HepG2 (cell line): Measurements from ENCODE around the gene TOPORS. TPM values are rescaled to one million over a fixed set of nuclear protein-coding genes. Genes with fewer than 3 reads are reported as not detected.

Source experiments
- ATAD3A ChIP-seq: sonication (generic); formaldehyde crosslinking; IDR thresholded peaks from 2 replicates; pipeline ENCODE4 v1.4.0; 2020; ENCODE audit warnings: missing genetic modification reagents
- BCL6 ChIP-seq: IDR thresholded peaks from 2 replicates; pipeline ENCODE4 v1.6.1; 2016; ENCODE audit warnings: missing genetic modification reagents, missing compliant biosample characterization
- DNMT3B ChIP-seq: conservative IDR thresholded peaks from 2 replicates; pipeline ENCODE4 v1.6.1; 2016; ENCODE audit warnings: missing biosample characterization, control low read depth
- HIVEP1 ChIP-seq: sonication (generic); formaldehyde crosslinking; IDR thresholded peaks from 2 replicates; pipeline ENCODE4 v1.4.0; 2020; ENCODE audit warnings: mild to moderate bottlenecking, missing genetic modification reagents
- MAFG ChIP-seq: sonication (generic); formaldehyde crosslinking; IDR thresholded peaks from 2 replicates; pipeline ENCODE4 v1.5.1; 2020; ENCODE audit warnings: mild to moderate bottlenecking, missing genetic modification reagents
- MAZ ChIP-seq, 2 experiments: sonication (generic) in 1 of 2; formaldehyde crosslinking in 1 of 2; IDR thresholded peaks; 2 replicates each; pipeline versions ENCODE4 v1.5.0 to v1.6.1; 2012 to 2020; ENCODE audit warnings: low read depth in 2 of 2, mild to moderate bottlenecking in 2 of 2, borderline replicate concordance in 1 of 2, improper control_type of control experiment in 1 of 2, low read length in 1 of 2, missing genetic modification reagents in 1 of 2, moderate library complexity in 1 of 2
- MTF1 ChIP-seq: sonication (generic); formaldehyde crosslinking; IDR thresholded peaks from 2 replicates; pipeline ENCODE4 v1.5.0; 2020; ENCODE audit warnings: missing genetic modification reagents
- RAD21 ChIP-seq: fragments of 450-650 bp; formaldehyde crosslinking; IDR thresholded peaks from 2 replicates; pipeline ENCODE4 v1.5.0; 2020; ENCODE audit warnings: mild to moderate bottlenecking
- REL ChIP-seq: sonication (generic); formaldehyde crosslinking; conservative IDR thresholded peaks from 2 replicates; pipeline ENCODE4 v1.8.0; 2022; ENCODE audit warnings: mild to moderate bottlenecking, missing genetic modification reagents, moderate library complexity
- RORA ChIP-seq: sonication (generic); formaldehyde crosslinking; IDR thresholded peaks from 2 replicates; pipeline ENCODE4 v1.5.0; 2020; ENCODE audit warnings: mild to moderate bottlenecking, missing genetic modification reagents, moderate library complexity
- YEATS4 ChIP-seq: sonication (generic); formaldehyde crosslinking; IDR thresholded peaks from 2 replicates; pipeline ENCODE4 v1.4.0; 2020; ENCODE audit warnings: missing genetic modification reagents, borderline replicate concordance
- ZNF234 ChIP-seq: sonication (generic); formaldehyde crosslinking; conservative IDR thresholded peaks from 2 replicates; pipeline ENCODE4 v1.5.1; 2020; ENCODE audit warnings: mild to moderate bottlenecking, missing genetic modification reagents
- ZNF383 ChIP-seq: sonication (generic); formaldehyde crosslinking; IDR thresholded peaks from 2 replicates; pipeline ENCODE4 v1.4.0; 2020; ENCODE audit warnings: missing genetic modification reagents, mild to moderate bottlenecking, borderline replicate concordance
- ZNF44 ChIP-seq: sonication (generic); formaldehyde crosslinking; IDR thresholded peaks from 2 replicates; pipeline ENCODE4 v1.5.1; 2020; ENCODE audit warnings: mild to moderate bottlenecking, missing genetic modification reagents
- ZNF879 ChIP-seq: sonication (generic); formaldehyde crosslinking; IDR thresholded peaks from 2 replicates; pipeline ENCODE4 v1.8.1; 2023; ENCODE audit warnings: missing genetic modification reagents
- ZSCAN12 ChIP-seq: sonication (generic); formaldehyde crosslinking; IDR thresholded peaks from 2 replicates; pipeline ENCODE4 v1.9.0; 2021; ENCODE audit warnings: mild to moderate bottlenecking, missing genetic modification reagents
- ZSCAN21 ChIP-seq: sonication (generic); formaldehyde crosslinking; IDR thresholded peaks from 2 replicates; pipeline ENCODE4 v1.8.0; 2022; ENCODE audit warnings: mild to moderate bottlenecking, missing genetic modification reagents, moderate library complexity, borderline replicate concordance
- polyA plus RNA-seq, 8 experiments: library from polyadenylated mRNA; depleted of rRNA in 3 of 8; stranded (reverse) in 7 of 8; unstranded in 1 of 8; fragments of >200 nt; fragmentation: Illumina TruSeq in 4 of 8; extraction: Trizol in 4 of 8; gene quantifications; 2 replicates each; pipeline versions ENCODE4 v1.2.1 to v1.2.3, GENCODE V29; 2011 to 2016; ENCODE audit warnings: low read depth in 4 of 8, missing spikeins in 1 of 8, mixed read lengths in 1 of 8; ENCODE audit not compliant: insufficient read depth in 1 of 8
- total RNA-seq, 5 experiments: library from RNA; depleted of rRNA; stranded (reverse); fragments of >200 nt; fragmentation: Illumina TruSeq; extraction: Trizol; gene quantifications; 2 replicates each; pipeline ENCODE4 v1.2.3, GENCODE V29; 2016; ENCODE audit warnings: low read depth in 1 of 5
- TF ChIP-seq, protein P1 (sequence below): IDR thresholded peaks from 2 replicates; pipeline ENCODE4 v1.6.1; 2016; ENCODE audit warnings: low read depth, control low read depth
- TF ChIP-seq, protein P2 (sequence below): sonication (generic); formaldehyde crosslinking; IDR thresholded peaks from 2 replicates; pipeline ENCODE4 v1.4.0; 2020; ENCODE audit warnings: missing genetic modification reagents, low read depth, mild to moderate bottlenecking, borderline replicate concordance
- TF ChIP-seq, protein P3 (sequence below): IDR thresholded peaks from 2 replicates; pipeline ENCODE4 v1.6.1; 2012; ENCODE audit warnings: low read depth, low read length, improper control_type of control experiment
- TF ChIP-seq, protein P4 (sequence below): sonication (generic); formaldehyde crosslinking; IDR thresholded peaks from 2 replicates; pipeline ENCODE4 v1.5.0; 2020; ENCODE audit warnings: missing genetic modification reagents, mild to moderate bottlenecking, borderline replicate concordance
- TF ChIP-seq, protein P5 (sequence below), 2 experiments: fragments of 450-650 bp in 1 of 2; sonication (generic) in 1 of 2; formaldehyde crosslinking; IDR thresholded peaks; 2 replicates each; pipeline versions ENCODE4 v1.5.0 to v1.8.0; 2020 to 2022; ENCODE audit warnings: mild to moderate bottlenecking in 1 of 2, missing genetic modification reagents in 1 of 2

The TOPORS gene
- total and polyA plus RNA-seq, 2 of the 13 experiments (the other 11 are each of a cell fraction or from before 2014, with no cell fraction given), result 6.8 to 19.6 TPM

DNA sequence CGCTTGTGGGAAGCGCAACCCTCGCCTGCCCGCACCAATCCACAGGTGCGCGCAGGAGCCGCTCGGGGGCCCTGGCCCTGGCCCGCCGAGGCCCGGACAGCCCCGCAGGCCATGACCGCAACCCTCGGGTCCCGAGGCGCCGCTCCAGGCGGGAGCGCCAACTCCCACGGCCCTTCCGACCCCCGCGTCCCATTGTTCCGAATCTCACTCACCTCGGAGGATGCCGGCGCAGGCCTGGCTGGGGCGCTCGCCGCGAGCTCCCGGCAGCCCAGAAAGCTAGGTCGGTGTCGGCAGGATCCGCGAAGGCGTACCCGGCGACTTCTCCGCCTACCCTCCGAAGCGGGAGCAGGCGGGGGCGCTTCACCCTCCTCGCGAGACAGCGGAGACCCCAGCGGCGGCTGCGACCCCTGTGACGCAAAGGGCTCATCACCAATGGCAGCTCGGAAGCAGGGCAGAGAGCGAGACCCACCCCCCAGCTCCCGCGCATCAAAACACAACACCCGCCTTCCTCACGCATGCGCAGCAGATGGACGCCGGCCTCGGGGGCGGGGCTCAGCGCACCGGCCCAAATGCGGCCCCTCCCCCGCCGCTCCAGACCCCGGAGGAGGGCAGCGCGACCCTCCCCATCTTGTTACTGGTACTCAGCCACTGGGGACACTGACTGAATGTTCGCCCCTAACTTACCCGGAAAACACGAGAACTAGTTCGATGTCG, 1.7 kb downstream of the TOPORS start (continued):
- TF ChIP-seq, protein P1, sequence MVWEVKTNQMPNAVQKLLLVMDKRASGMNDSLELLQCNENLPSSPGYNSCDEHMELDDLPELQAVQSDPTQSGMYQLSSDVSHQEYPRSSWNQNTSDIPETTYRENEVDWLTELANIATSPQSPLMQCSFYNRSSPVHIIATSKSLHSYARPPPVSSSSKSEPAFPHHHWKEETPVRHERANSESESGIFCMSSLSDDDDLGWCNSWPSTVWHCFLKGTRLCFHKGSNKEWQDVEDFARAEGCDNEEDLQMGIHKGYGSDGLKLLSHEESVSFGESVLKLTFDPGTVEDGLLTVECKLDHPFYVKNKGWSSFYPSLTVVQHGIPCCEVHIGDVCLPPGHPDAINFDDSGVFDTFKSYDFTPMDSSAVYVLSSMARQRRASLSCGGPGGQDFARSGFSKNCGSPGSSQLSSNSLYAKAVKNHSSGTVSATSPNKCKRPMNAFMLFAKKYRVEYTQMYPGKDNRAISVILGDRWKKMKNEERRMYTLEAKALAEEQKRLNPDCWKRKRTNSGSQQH, result 0 out of 2 replicates have a peak, but pooled peaks have one; percentile 60
- TF ChIP-seq RORA (CRISPR knock-in tag) (no peak), MTF1 (CRISPR knock-in tag) (no peak), ATAD3A (CRISPR knock-in tag) (no peak), YEATS4 (CRISPR knock-in tag) (peak; percentile 81; the same call in 1 of the 2 replicates), RAD21 (CRISPR knock-in tag) (peak; percentile 67), DNMT3B (CRISPR knock-in tag) (no peak), MAFG (CRISPR knock-in tag) (no peak), ZNF383 (CRISPR knock-in tag) (no peak), ZNF879 (CRISPR knock-in tag) (no peak), ZSCAN12 (CRISPR knock-in tag) (no peak), REL (no peak), MAZ (IDR thresholded peaks at IDR 0.05; ENCODE audit: borderline replicate concordance, low read depth, low read length) (peak; percentile 80), MAZ (CRISPR knock-in tag; IDR thresholded peaks at IDR 0.05; ENCODE audit: low read depth) (peak; percentile 85), ZNF234 (CRISPR knock-in tag) (no peak), ZSCAN21 (CRISPR knock-in tag) (no peak), BCL6 (CRISPR knock-in tag) (peak; percentile 12; the same call in 1 of the 2 replicates), ZNF44 (CRISPR knock-in tag) (no peak), HIVEP1 (no peak)
- TF ChIP-seq, protein P2, sequence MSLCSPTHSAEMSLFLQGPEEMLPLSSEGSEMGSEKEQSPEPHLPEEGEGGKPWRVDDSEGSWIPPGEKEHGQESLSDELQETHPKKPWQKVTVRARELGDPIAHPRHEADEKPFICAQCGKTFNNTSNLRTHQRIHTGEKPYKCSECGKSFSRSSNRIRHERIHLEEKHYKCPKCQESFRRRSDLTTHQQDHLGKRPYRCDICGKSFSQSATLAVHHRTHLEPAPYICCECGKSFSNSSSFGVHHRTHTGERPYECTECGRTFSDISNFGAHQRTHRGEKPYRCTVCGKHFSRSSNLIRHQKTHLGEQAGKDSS (CRISPR knock-in tag), result no peak
- TF ChIP-seq, protein P3, sequence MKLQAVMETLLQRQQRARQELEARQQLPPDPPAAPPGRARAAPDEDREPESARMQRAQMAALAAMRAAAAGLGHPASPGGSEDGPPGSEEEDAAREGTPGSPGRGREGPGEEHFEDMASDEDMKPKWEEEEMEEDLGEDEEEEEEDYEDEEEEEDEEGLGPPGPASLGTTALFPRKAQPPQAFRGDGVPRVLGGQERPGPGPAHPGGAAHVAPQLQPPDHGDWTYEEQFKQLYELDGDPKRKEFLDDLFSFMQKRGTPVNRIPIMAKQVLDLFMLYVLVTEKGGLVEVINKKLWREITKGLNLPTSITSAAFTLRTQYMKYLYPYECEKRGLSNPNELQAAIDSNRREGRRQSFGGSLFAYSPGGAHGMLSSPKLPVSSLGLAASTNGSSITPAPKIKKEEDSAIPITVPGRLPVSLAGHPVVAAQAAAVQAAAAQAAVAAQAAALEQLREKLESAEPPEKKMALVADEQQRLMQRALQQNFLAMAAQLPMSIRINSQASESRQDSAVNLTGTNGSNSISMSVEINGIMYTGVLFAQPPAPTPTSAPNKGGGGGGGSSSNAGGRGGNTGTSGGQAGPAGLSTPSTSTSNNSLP, result no peak
- TF ChIP-seq, protein P4, sequence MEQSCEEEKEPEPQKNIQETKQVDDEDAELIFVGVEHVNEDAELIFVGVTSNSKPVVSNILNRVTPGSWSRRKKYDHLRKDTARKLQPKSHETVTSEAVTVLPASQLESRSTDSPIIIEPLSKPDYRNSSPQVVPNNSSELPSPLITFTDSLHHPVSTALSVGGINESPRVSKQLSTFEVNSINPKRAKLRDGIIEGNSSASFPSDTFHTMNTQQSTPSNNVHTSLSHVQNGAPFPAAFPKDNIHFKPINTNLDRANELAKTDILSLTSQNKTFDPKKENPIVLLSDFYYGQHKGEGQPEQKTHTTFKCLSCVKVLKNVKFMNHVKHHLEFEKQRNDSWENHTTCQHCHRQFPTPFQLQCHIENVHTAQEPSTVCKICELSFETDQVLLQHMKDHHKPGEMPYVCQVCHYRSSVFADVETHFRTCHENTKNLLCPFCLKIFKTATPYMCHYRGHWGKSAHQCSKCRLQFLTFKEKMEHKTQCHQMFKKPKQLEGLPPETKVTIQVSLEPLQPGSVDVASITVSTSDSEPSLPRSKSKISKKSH (CRISPR knock-in tag), result no peak
- TF ChIP-seq, protein P5, sequence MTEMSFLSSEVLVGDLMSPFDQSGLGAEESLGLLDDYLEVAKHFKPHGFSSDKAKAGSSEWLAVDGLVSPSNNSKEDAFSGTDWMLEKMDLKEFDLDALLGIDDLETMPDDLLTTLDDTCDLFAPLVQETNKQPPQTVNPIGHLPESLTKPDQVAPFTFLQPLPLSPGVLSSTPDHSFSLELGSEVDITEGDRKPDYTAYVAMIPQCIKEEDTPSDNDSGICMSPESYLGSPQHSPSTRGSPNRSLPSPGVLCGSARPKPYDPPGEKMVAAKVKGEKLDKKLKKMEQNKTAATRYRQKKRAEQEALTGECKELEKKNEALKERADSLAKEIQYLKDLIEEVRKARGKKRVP (CRISPR knock-in tag; IDR thresholded peaks at IDR 0.05), result no peak
